Pancreas (tissue), 10 donors: ENCODE measurements around the gene ARL8B. TPM values are rescaled to one million over a fixed set of nuclear protein-coding genes. Genes with fewer than 3 reads are reported as not detected.

Experiments
- ATAC-seq, 4 donors: fragments of 200-7000 bp; cut with Tn5 transposase; one replicate each; pipeline versions ENCODE4 v1.8.0 to v1.9.1; 2020; ENCODE audit warnings: mild to moderate bottlenecking in 4 of 4, moderate library complexity in 4 of 4
- DNase-seq, 6 donors: peaks; one replicate each; pipeline ENCODE4 v3.0.0-alpha.2; 2020
- FAIRE-seq: peaks from 2 replicates; lab custom pipeline; 2012; peaks lifted over from hg19 to GRCh38; lab: Jason Lieb, UNC
- H3K27ac ChIP-seq, 4 donors: fragments of 200-600 bp; sonication (generic); 1 replicate in 3 of 4; 2 replicates in 1 of 4; pipeline versions ENCODE4 v1.5.0 to v1.8.0; 2020
- H3K27me3 ChIP-seq, 4 donors: fragments of 200-600 bp; one replicate each; pipeline ENCODE4 v1.8.0; 2021
- H3K36me3 ChIP-seq, 3 donors: fragments of 200-600 bp; sonication (generic) in 1 of 3; one replicate each; pipeline versions ENCODE4 v1.5.0 to v1.8.0; 2020 to 2021
- H3K4me1 ChIP-seq, 3 donors: fragments of 200-600 bp; one replicate each; pipeline ENCODE4 v1.8.0; 2021
- H3K4me3 ChIP-seq, 4 donors: fragments of 200-600 bp; sonication (generic) in 2 of 4; one replicate each; pipeline versions ENCODE4 v1.5.0 to v1.8.0; 2020 to 2021
- H3K9me3 ChIP-seq, 4 donors: fragments of 200-600 bp; one replicate each; pipeline ENCODE4 v1.8.0; 2021
- CTCF ChIP-seq, 4 donors: fragments of 200-600 bp; sonication (generic) in 3 of 4; IDR thresholded peaks; one replicate each; pipeline versions ENCODE4 v1.5.0 to v1.8.0; 2021; ENCODE audit warnings: antibody characterized with exemption in 4 of 4
- WGBS, 2 donors: extraction: QIAGEN DNeasy Blood & Tissue Kit; methylation state at CpG; one replicate each; pipeline ENCODE4 v1.1.7; 2013; 5-methylcytosine and 5-hydroxymethylcytosine counted together
- intact Hi-C, 3 donors: fragments of 100-400 bp; cut with DNase I; formaldehyde crosslinking; loops; one replicate each; pipeline versions ENCODE4 v1.11.1 to v1.14.2; 2022
- polyA plus RNA-seq, 2 donors: library from polyadenylated mRNA; stranded (reverse); fragments of 200-250 nt; gene quantifications; one replicate each; pipeline ENCODE4 v1.2.3, GENCODE V29; 2013
- total RNA-seq, 6 donors: library from RNA; stranded (reverse); fragmentation: NEBNext Ultra II Directional in 4 of 6; extraction: Animal tissue kit (Norgen Biotek cat#: 25700) in 4 of 6; gene quantifications; one replicate each; pipeline versions ENCODE4 v1.2.1 to v1.2.4, GENCODE V29; 2021 to 2023
- donor health status: healthy with polysubstance abuse.
- donor health status: DM: no; HTN: no; CAD: no; lungs with moderate emphysema.
- donor health status: DM: no; HTN: no; CAD: no.
- donor health status: control.
- donor health status: control.
- donor health status: Bipolar disorder and iron deficiency.
- donor health status: DM: yes; HTN: yes; CAD: no.
- donor health status: DM: no; HTN: no; CAD: no.
- donor health status: DM: no; HTN: no; CAD: no.
- donor health status: DM: yes; HTN: yes; CAD: no.

Gene ARL8B
- total RNA-seq (10 to 100 TPM; 16.9 to 31.9 (median 24.8) TPM), polyA plus RNA-seq (10 to 100 TPM; 14.6 to 25.4 TPM)

- FAIRE-seq, result no peak
- H3K27ac ChIP-seq, result peak within 1 kb of the TSS; percentile 62 to 87 (median 80)
- H3K4me3 ChIP-seq, result peak within 1 kb of the TSS; percentile 93 to 99 (median 96)
- DNase-seq, result peak; percentile 87 to 98 (median 91)
- no peaks in the 10 kb centered on the region for H3K27me3 ChIP-seq
- no peaks in the 10 kb centered on the region for H3K36me3 ChIP-seq
- peak; percentile 89 to 99 (median 98) for TF ChIP-seq CTCF (IDR thresholded peaks at IDR 0.05)
- peak; percentile 99 for ATAC-seq
- WGBS, 2 donors, result 0 to 1% methylated on average over 60 to 74 of the region's 74 CpGs
- no peaks in the 10 kb centered on the region for H3K9me3 ChIP-seq
- H3K4me1 ChIP-seq, result peaks cover 0 to 25% (median 12%) of the 10 kb centered on the region in 3 donors
- intact Hi-C loops, result loop anchor here in 1 of 3 donors (10.0 kb wide), 1 partner anchor 63 kb away; the partner anchor contains the start of gene EDEM1
Observed at GRCh38 chr3:5122030-5122740, at the start of gene ARL8B. ARL8B (plus strand) TSS chr3:5122292; CDS start chr3:5122466, 174 bp downstream.

- ATAC-seq (no peak), FAIRE-seq (no peak), DNase-seq (no peak)
- no peaks in the 10 kb centered on the region for H3K9me3 ChIP-seq
- 64 to 75% methylated on average over 4 of the region's 4 CpGs for WGBS, 2 donors
- H3K27ac ChIP-seq, result no peak overlapping the region
- H3K27me3 ChIP-seq, result no peaks in the 10 kb centered on the region
- TF ChIP-seq CTCF (IDR thresholded peaks at IDR 0.05), result no peak
- no peaks in the 10 kb centered on the region for H3K36me3 ChIP-seq
- H3K4me1 ChIP-seq, result no peaks in the 10 kb centered on the region
- intact Hi-C loops, result no loop called here
- H3K4me3 ChIP-seq, result no peak overlapping the region
Observed at GRCh38 chr3:5073374-5074085, 48.6 kb upstream of the ARL8B start.

- H3K9me3 ChIP-seq, result no peaks in the 10 kb centered on the region
- no peaks in the 10 kb centered on the region for H3K4me1 ChIP-seq
- no peak overlapping the region for H3K27ac ChIP-seq
- no peaks in the 10 kb centered on the region for H3K27me3 ChIP-seq
- H3K36me3 ChIP-seq, result no peaks in the 10 kb centered on the region
- ATAC-seq (no peak), FAIRE-seq (no peak), DNase-seq (no peak)
- no peak for TF ChIP-seq CTCF (IDR thresholded peaks at IDR 0.05)
- intact Hi-C loops, result no loop called here
- H3K4me3 ChIP-seq, result no peak overlapping the region
- WGBS, 2 donors, result 91% methylated on average over 4 of the region's 4 CpGs
Observed at GRCh38 chr3:5078151-5078550, 43.9 kb upstream of the ARL8B start.

- Histone ChIP-seq H3K4me1 (no peaks in the 10 kb centered on the region), H3K4me3 (no peak overlapping the region), H3K27me3 (no peaks in the 10 kb centered on the region), H3K9me3 (no peaks in the 10 kb centered on the region), H3K36me3 (no peaks in the 10 kb centered on the region), H3K27ac (no peak overlapping the region)
- intact Hi-C loops, result no loop called here
- FAIRE-seq, result no peak
- no peak for ATAC-seq
- DNase-seq, result no peak
- 88 to 90% methylated on average over 3 of the region's 3 CpGs for WGBS, 2 donors
- no peak for TF ChIP-seq CTCF (IDR thresholded peaks at IDR 0.05)
Observed at GRCh38 chr3:5079761-5080160, 42.3 kb upstream of the ARL8B start.
